NCI-H526 (cell line): Measurements from ENCODE around the gene LRRC27.

Experiments
- DNase-seq, 2 experiments: peaks; one replicate each; lab custom pipeline; 2025; lab: John Stamatoyannopoulos, UW

Gene LRRC27

DNA sequence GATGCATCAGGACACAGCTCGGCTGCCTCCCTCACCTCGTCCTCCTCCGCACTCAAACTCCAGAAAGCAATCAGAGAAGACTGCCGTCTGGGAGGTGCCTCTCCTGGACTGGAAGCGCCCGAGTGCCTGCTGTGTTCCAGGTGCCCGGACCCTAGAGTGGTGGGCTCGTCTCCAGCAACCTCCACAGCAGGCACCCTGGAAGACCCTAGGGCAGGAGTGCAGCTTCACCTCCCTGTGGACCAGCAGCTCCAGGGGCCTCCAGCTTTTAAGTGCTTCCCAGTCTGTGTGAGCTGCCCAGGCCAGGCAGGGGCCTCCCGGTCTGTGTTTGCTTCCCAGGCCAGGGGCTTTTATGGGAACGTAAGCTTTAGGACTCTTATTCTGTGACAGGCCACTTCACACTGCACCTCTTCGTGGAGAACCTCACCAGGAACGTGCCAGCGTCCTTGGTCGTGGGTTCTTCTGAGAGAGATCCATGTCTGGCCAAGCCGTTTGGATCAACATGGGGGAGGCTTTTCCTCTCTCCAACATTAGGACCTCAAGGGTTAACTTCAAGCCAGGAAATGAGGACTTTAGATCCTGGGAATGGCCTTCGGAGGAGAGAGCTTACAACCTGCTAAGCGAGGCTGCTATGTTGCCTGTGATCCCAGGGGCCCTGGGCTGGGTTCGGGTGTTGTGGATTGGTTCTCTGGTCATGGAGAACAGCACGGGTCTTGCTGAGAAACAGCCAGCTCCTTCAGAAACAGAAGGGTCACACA, 59.1 kb downstream of the LRRC27 start:
- no peak for DNase-seq

- no peak for DNase-seq
These were observed 59.7 kb downstream of the LRRC27 start for GRCh38 chr10:132391676-132392020.

DNA sequence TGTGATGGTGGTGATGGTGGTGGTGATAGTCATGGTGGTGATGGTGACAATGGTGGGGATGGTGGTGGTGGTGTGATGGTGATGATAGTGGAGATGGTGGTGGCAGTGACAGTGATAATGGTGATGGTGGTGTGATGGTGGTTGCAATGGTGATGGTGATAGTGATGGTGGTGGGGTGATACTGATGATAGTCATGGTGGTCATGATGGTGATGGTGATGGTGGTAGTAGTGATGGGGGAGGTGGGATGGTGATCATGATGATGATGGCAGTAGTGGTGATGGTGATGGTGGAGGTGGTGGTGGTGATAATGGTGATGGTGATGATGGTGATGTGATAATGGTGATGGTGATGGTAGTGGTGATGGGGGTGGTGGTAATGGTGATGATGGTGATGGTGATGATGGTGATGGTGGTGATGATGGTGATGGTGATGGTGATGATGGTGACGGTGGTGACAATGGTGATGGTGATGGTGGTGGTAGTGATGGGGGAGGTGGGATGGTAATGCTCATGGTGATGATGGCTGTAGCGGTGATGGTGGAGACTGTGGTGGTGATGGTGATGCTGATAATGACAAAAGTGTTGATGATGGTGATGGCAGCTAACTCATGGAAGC, 60.3 kb downstream of the LRRC27 start:
- DNase-seq: no peak

GRCh38 chr10:132392811-132393694, 61.1 kb downstream of the LRRC27 start:
- DNase-seq: no peak

DNA sequence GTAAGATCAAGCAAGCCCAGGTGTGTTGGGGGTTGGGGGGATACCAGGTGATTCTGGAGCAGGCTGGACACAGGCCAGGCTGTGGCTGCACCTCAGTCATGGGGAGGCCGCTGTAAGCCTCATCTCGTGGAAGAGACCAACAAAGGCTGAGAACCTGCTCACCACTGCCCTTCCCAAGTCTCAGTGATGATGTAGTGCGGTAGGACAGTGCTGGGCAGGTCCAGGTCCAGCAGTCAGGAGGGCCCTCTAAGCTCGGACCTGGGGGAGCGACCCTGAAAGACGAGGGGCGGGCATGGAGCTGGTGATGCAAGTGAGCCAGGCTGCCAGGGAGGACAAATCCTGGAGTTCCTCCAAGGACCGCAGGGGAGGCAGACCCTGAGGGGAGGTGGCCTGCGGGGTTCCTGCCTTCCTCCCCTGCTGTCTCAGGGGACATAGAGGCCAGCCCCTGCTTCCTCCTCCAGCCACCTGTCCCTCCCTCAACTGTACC, 61.7 kb downstream of the LRRC27 start:
- DNase-seq: no peak

- DNase-seq: no peak
These were observed 62.3 kb downstream of the LRRC27 start for GRCh38 chr10:132394201-132394811.

DNA sequence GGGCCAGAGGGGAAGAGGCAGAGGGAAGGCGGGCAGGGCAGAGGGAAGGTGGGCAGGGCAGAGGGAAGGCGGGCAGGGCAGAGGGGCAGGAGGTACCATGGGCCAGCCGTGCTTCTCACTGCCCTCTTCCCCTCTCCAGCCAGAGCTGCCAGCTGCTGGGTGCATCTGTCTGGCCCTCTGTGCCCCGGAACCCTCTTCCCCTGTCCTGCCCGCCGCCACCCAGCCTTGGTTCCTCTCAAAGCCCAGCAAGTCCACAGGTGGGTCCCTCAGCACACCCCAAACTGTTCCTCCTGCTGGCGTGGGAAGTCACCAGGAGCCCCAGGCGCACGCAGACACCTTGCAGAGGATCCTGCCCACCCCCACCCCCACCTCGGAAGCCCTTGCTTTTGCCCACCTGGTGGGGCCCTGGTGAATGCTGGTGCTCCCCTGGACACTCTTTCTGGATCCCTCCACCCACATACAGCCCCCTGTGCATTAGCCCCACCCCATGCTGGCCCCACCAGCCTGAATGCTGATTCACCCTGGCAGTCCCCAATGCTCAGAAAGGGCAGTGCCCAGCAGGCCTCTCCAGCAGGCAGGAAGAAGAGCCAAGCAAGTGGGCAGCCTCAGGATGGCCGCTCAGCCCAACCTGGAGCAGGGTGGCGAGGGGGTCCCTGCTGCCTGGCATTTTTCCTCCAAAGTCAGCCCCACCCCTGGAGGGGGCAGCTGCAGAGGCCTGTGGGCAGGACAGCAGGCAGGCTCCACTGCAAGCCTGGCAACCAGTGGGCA, 63.1 kb downstream of the LRRC27 start:
- DNase-seq: no peak

DNA sequence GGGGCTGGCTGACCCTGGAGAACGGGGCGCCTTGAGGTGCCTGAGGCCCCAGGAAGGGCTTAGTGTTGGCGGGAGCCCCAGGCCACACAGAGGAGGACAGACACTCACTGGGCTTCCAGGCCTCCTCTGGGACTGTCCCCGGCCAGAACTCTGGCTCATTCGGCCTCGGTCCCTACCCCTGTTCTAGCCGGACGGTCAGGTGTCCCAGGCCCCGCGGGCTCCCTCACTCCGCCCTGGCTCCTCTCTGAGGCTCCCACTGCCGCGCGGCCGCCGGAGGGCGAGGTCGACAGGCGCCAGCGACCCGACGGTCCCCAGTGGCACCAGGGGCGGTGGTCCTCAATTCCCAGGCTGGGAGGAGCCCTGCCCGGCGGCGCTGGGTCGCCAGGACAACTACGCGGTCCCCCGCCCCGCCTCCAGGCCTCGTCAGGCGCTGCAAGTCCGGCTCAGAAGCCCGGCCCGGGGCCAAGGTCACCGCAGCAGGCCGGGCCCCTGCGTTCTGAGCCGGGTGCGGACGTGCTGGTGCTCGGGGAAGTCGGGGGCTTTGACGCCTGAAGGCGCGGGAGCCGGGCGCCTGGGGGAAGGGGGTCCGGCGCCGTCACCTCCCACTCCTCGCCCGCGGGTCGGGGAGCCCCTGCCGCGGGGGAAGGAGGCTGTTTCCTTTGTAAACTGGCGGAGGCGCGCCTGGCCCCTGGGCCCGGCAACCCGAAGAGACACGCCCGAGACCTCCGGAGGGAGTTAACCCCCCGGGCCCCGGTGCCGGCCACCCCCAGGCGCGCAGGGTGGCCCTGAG, 63.9 kb downstream of the LRRC27 start:
- peak in 1 of 2 experiments; percentile 33 for DNase-seq

GRCh38 chr10:132396494-132397035, 64.6 kb downstream of the LRRC27 start:
- DNase-seq: peak in 1 of 2 experiments; percentile 72

DNA sequence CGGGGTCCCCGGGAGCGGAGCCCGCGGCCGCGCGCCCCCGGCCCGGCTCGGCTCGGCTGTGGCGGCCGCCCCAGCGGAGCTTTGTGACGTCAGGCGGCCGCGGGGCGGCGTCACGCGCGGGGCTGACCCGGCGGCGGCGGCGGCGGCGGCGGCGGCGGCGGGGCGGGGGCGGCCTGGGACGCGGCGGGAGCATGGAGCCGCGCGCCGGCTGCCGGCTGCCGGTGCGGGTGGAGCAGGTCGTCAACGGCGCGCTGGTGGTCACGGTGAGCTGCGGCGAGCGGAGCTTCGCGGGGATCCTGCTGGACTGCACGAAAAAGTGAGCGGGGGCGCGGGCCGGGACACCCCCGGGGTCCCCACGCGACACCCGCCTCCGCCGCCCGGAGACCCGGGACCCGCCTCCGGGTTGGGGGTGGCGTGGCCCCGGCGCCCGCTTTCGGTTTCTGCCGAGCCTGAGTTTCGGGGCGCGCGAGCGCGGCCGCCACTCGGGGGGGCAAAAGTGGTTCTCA, 65.1 kb downstream of the LRRC27 start, which contains the start of gene PWWP2B:
Gene PWWP2B, plus strand, starts transcription at position 165 of the 506 bp plus-strand sequence. Its CDS starts 27 bp downstream, at position 192.
- peak in 1 of 2 experiments; percentile 52 for DNase-seq

DNA sequence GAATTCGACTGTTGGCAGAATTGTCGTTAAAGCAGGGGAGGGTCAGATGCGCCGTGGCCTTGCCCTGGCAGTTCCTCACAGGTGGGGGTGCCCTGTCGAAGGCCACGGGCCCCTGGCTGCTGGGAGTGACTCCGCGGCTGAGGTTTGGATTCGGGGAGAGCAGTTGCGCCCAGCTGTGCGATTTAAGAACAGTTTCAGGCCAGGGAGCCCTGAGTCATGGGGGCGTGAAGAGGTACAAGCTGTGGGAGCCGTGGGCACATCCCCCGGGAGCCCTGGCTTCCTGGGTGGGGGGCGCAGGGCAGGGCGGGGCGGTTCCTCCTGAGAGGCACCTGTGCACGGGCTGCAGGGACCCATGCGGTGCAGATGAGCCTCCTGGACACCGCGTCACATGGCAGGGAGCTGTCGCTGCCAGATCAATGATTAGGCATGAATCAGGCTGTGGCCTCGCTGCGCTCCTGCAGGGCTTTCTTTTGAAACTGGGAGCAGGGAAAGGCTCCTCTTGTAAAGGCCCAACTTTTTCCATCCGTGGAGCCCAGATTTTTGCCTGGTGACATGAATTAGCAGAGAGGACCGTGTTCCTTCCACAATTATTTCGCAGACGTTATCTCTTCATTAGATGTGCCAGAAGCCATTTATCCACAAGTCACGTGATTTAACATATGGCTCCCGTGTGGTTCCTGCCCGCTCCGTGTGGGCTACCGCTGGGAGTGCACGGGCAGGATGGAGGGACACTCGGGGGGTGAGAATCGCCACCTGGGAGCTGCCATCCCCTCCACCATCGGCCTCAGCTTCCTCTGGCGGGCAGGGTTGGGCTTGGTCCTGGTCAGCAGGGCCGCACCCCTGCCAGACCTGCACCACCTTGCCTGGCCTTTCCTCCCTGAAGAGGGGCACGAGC, 65.9 kb downstream of the LRRC27 start:
- peak in 1 of 2 experiments; percentile 51 for DNase-seq

DNA sequence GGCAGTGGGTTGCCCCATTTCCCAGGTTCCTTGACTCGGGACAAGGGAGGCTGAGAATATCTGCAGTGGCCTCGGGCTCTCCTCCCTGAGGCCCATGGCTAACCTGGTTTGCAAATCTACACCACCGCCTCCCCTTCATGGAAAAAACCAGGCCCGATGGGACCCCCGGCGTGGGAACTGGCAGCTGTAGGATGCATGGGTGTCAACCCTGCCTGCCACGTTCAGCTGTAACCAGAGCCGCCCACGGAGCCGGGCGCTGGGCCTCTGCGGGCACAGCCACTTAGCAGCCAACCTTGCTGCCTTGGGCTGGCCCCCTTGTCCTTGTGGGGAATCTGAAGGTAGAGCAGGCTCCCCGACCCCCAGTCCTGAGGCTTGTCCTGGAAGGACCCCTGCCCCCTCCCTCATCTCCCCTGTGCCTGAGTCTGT, 66.6 kb downstream of the LRRC27 start:
- peak in 1 of 2 experiments; percentile 35 for DNase-seq

DNA sequence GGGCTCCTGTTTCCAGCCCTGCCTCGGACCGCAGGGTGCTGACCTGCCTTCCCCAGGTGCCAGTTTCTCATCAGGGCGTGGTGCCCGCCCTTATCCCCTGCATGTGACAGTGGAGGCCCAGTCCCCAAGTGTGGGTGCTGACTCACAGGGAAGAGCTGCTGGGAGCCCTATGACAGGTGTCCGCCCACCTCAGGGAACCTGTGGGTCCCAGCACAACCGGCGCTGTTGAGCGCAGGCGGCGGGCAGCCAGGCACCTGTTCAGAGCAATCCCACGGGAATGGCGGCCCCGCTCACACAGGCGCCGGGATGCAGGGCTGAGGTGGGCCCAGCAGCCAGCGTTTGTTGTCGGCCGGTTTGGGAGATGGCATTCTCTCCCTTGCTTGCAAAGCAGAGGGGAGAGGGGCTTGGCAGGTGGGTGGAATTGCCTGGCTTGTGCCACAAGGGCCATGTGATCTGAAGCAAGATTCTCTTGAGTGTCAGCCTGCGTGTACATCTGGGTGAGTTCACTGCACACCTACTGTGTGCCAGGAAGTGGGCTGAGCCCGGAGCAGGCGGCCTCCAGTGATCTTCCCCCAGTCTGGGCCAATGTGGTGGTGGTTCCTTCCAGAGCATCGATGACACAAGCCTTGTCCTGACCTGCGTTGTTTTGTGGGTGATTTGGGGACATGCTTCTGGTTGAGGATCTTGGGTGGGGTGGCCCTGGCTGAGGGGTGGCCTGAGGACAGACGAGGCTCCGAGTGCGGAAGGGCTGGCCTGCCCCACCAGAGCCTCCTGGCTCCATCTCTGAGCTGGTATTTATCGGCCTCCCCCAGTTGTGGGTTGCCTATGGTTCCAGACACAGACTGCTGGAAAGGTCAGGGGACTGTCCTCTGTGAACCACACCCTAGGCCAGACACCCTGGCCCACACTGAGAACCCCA, 67.4 kb downstream of the LRRC27 start:
- peak in 1 of 2 experiments; percentile 71 for DNase-seq

GRCh38 chr10:132400041-132400546, 68.1 kb downstream of the LRRC27 start:
- no peak for DNase-seq

DNA sequence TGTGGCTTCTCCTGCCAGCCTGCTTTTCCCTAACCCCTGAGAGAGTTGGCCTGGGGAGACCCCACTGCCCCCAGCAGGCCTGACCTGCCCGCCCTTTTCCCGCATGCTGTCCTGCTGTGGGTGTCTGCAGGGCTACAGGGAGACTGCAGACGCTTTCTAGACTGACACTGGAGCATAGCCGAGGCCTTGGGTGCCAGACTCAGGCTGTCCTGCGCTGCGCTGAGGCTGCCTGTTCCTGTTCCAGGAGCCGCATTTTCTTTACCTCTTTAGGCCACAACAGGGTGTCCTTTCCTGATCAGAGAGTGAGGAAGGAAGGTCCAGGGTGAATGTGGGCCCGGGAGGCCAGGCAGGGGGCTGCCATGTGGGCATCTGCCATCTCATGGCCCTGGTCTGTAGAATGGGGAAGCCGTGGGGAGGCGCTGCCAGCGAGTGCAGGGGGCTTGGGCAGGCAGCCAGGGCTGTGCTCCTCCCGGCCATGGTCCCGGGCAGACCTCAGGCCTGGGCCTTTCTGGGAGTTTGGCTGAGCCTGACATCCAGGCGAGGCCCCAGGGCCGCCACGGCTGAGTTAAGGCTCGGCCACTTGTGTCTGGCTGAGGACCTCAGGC, 68.7 kb downstream of the LRRC27 start:
- DNase-seq: no peak

DNA sequence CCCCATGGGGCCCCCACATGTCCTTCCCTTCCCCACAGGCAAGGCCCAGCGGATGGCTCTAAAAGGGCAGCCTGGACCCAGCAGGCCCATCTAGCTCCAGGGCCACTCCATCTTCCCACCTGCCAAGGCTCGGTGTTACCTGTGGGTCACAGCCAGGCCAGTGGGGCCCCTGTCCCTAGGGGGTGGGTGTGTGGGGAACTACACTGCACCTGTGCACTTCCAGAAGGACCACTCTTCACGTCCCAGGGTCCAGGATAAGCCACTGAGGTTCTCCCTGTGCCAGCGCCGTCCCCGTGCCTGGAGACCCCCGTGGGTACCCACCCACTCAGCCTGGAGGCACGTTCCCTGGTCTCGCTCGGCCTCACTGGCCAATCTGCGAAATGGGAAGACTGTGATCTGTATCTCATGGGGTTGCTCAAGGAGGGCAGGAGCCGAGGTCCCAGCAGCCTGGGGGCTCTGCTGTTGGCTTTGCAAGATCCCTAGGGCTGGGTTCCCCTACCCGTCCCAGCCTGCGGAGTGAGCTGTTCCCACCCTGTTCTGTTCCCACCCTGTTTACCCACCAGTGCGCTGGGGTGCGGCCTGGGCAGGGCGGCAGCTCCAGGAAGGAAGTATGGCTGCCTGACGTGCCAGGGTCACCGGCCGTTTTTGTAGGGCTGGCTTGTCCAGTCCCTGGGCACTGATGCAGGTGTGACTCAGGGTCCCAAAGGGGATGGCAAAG, 69.6 kb downstream of the LRRC27 start:
- no peak for DNase-seq
